H9 (cell line): ENCODE data around the gene ME3. TPM values are rescaled to one million over a fixed set of nuclear protein-coding genes. Genes with fewer than 3 reads are reported as not detected.

Experiments used
- DNase-seq: peaks from one replicate; pipeline ENCODE4 v3.0.0-alpha.2; 2017
- H2AFZ ChIP-seq: one replicate; pipeline ENCODE4 v1.6.1; 2013; ENCODE audit warnings: mild to moderate bottlenecking, low read length, control low read depth, moderate library complexity
- H2AK5ac ChIP-seq: 2 replicates; pipeline ENCODE4 v1.6.1; 2013; ENCODE audit warnings: low read length, control low read depth, mixed read lengths; ENCODE audit not compliant: insufficient read length
- H2BK120ac ChIP-seq: one replicate; pipeline ENCODE4 v1.6.1; 2013; ENCODE audit warnings: low read depth, mild to moderate bottlenecking, low read length, control low read depth, inconsistent platforms; ENCODE audit not compliant: poor library complexity, severe bottlenecking
- H2BK12ac ChIP-seq: 2 replicates; pipeline ENCODE4 v1.6.1; 2013; ENCODE audit warnings: low read length, control low read depth, mixed read lengths, low read depth; ENCODE audit not compliant: insufficient read length
- H2BK15ac ChIP-seq: 2 replicates; pipeline ENCODE4 v1.6.1; 2013; ENCODE audit warnings: low read depth, low read length, control low read depth
- H2BK20ac ChIP-seq: one replicate; pipeline ENCODE4 v1.6.1; 2013; ENCODE audit warnings: low read depth, mild to moderate bottlenecking, low read length, control low read depth, inconsistent platforms; ENCODE audit not compliant: poor library complexity, severe bottlenecking
- H2BK5ac ChIP-seq: 2 replicates; pipeline ENCODE4 v1.6.1; 2013; ENCODE audit warnings: low read length, control low read depth, mixed read lengths; ENCODE audit not compliant: insufficient read length
- H3K14ac ChIP-seq: 2 replicates; pipeline ENCODE4 v1.6.1; 2013; ENCODE audit warnings: low read length, control low read depth; ENCODE audit not compliant: insufficient read depth
- H3K18ac ChIP-seq: 2 replicates; pipeline ENCODE4 v1.6.1; 2013; ENCODE audit warnings: low read depth, mild to moderate bottlenecking, mixed read lengths, low read length, control low read depth; ENCODE audit not compliant: insufficient read length
- H3K23ac ChIP-seq: 2 replicates; pipeline ENCODE4 v1.6.1; 2013; ENCODE audit warnings: low read length, control low read depth, mixed read lengths, low read depth; ENCODE audit not compliant: insufficient read length
- H3K23me2 ChIP-seq: 2 replicates; pipeline ENCODE4 v1.6.1; 2013; ENCODE audit warnings: low read depth, mild to moderate bottlenecking, mixed read lengths, low read length, control low read depth; ENCODE audit not compliant: insufficient read length, poor library complexity, severe bottlenecking
- H3K27ac ChIP-seq: 2 replicates; pipeline ENCODE4 v1.5.1; 2013; ENCODE audit warnings: low read length, control low read depth, mixed read lengths, low read depth; ENCODE audit not compliant: insufficient read length
- H3K27me3 ChIP-seq: 2 replicates; pipeline ENCODE4 v1.6.1; 2013; ENCODE audit warnings: low read length, control low read depth, inconsistent platforms; ENCODE audit not compliant: insufficient read depth
- H3K4ac ChIP-seq: 2 replicates; pipeline ENCODE4 v1.6.1; 2013; ENCODE audit warnings: low read depth, mild to moderate bottlenecking, control low read depth, inconsistent platforms, low read length, moderate library complexity
- H3K4me1 ChIP-seq: 2 replicates; pipeline ENCODE4 v1.6.1; 2013; ENCODE audit warnings: low read length, control low read depth, inconsistent platforms; ENCODE audit not compliant: insufficient read depth
- H3K4me2 ChIP-seq: 2 replicates; pipeline ENCODE4 v1.6.1; 2013; ENCODE audit warnings: low read length, control low read depth, mixed read lengths; ENCODE audit not compliant: insufficient read length, insufficient read depth
- H3K56ac ChIP-seq: 2 replicates; pipeline ENCODE4 v1.6.1; 2013; ENCODE audit warnings: low read depth, mild to moderate bottlenecking, mixed read lengths, low read length, control low read depth; ENCODE audit not compliant: insufficient read length
- H3K79me1 ChIP-seq: 2 replicates; pipeline ENCODE4 v1.6.1; 2013; ENCODE audit warnings: low read depth, mild to moderate bottlenecking, moderate library complexity, low read length, control low read depth, inconsistent platforms; ENCODE audit not compliant: insufficient read depth, poor library complexity, severe bottlenecking
- H3K79me2 ChIP-seq: 2 replicates; pipeline ENCODE4 v1.6.1; 2013; ENCODE audit warnings: low read length, control low read depth, inconsistent platforms; ENCODE audit not compliant: insufficient read depth
- H3K9ac ChIP-seq: 2 replicates; pipeline ENCODE4 v1.6.1; 2013; ENCODE audit warnings: low read length, control low read depth, mixed read lengths; ENCODE audit not compliant: insufficient read length; ENCODE audit errors: extremely low read depth
- H3K9me3 ChIP-seq: one replicate; pipeline ENCODE4 v1.6.1; 2013; ENCODE audit warnings: low read depth, low read length, inconsistent platforms; ENCODE audit not compliant: control insufficient read depth
- H3T11ph ChIP-seq: one replicate; pipeline ENCODE4 v1.6.1; 2013; ENCODE audit warnings: mild to moderate bottlenecking, low read length, control low read depth, inconsistent platforms
- H4K20me1 ChIP-seq: one replicate; pipeline ENCODE4 v1.6.1; 2013; ENCODE audit not compliant: control insufficient read depth, insufficient read length, insufficient read depth
- H4K5ac ChIP-seq: 2 replicates; pipeline ENCODE4 v1.6.1; 2013; ENCODE audit warnings: low read depth, mild to moderate bottlenecking, mixed read lengths, low read length, control low read depth; ENCODE audit not compliant: insufficient read length
- H4K8ac ChIP-seq: replicated peaks from 2 replicates; pipeline ENCODE4 v1.6.1; 2013; ENCODE audit warnings: low read length, control low read depth, mixed read lengths, low read depth; ENCODE audit not compliant: insufficient read length
- H4K91ac ChIP-seq: 2 replicates; pipeline ENCODE4 v1.6.1; 2013; ENCODE audit warnings: low read depth, mild to moderate bottlenecking, moderate library complexity, mixed read lengths, low read length, control low read depth; ENCODE audit not compliant: insufficient read length
- H3K27ac Mint-ChIP-seq, 3 experiments: 2 replicates in 2 of 3; 3 replicates in 1 of 3; pipeline ENCODE4 v1.8.0; 2020 to 2021; ENCODE audit warnings: mixed read lengths in 3 of 3, mild to moderate bottlenecking in 1 of 3, moderate library complexity in 1 of 3
- H3K27me3 Mint-ChIP-seq: 2 replicates; pipeline ENCODE4 v1.8.0; 2021; ENCODE audit warnings: low read depth, mild to moderate bottlenecking, moderate library complexity, mixed read lengths
- H3K36me3 Mint-ChIP-seq, 3 experiments: 2 replicates in 2 of 3; 3 replicates in 1 of 3; pipeline ENCODE4 v1.8.0; 2020 to 2021; ENCODE audit warnings: low read depth in 3 of 3, mixed read lengths in 3 of 3; ENCODE audit not compliant: insufficient read depth in 1 of 3
- H3K4me1 Mint-ChIP-seq, 2 experiments: 2 replicates each; pipeline ENCODE4 v1.8.0; 2020; ENCODE audit warnings: mixed read lengths in 2 of 2
- H3K4me3 Mint-ChIP-seq, 2 experiments: 2 replicates in 1 of 2; 3 replicates in 1 of 2; pipeline ENCODE4 v1.8.0; 2020 to 2021; ENCODE audit warnings: mild to moderate bottlenecking in 2 of 2, mixed read lengths in 2 of 2, moderate library complexity in 1 of 2
- H3K9me3 Mint-ChIP-seq, 2 experiments: 2 replicates in 1 of 2; 3 replicates in 1 of 2; pipeline ENCODE4 v1.8.0; 2020; ENCODE audit warnings: mild to moderate bottlenecking in 2 of 2, mixed read lengths in 2 of 2, moderate library complexity in 1 of 2
- CTCF ChIP-seq: fragments of 200-600 bp; sonication (generic); conservative IDR thresholded peaks from 3 replicates; pipeline ENCODE4 v1.8.0; 2021; ENCODE audit warnings: antibody characterized with exemption, mild to moderate bottlenecking
- WGBS: extraction: QIAGEN DNeasy Blood & Tissue Kit; methylation state at CpG from one replicate; pipeline ENCODE4 v1.1.7; 2013; ENCODE audit warnings: missing lambda C conversion rate, low lambda C conversion rate, mixed read lengths; ENCODE audit not compliant: insufficient read length; ENCODE audit errors: extremely low coverage; 5-methylcytosine and 5-hydroxymethylcytosine counted together
- total RNA-seq: library from RNA; stranded (reverse); gene quantifications from 2 replicates; pipeline ENCODE4 v1.2.1, GENCODE V29; 2021

The ME3 gene
- total RNA-seq, 1 experiment from 2014 or later: 2.8 TPM

- H2BK12ac ChIP-seq: no peak overlapping the region
- no CpG with 5 or more reads among the region's 7 CpGs for WGBS
- H3K27me3 Mint-ChIP-seq: no peaks in the 10 kb centered on the region; the same call in 1 of the 2 replicates
- no peak overlapping the region for H4K8ac ChIP-seq
- no peak overlapping the region for H3K56ac ChIP-seq
- H3K14ac ChIP-seq: no peak overlapping the region
- H2AK5ac ChIP-seq: no peak overlapping the region
- H3K23ac ChIP-seq: no peak overlapping the region
- no peaks in the 10 kb centered on the region for H3K9me3 ChIP-seq
- no peaks in the 10 kb centered on the region; a peak in 1 of 7 replicates for H3K36me3 Mint-ChIP-seq
- DNase-seq: no peak
- H2BK5ac ChIP-seq: no peak overlapping the region
- peak overlapping the region in 1 of 3 experiments; percentile 35; a peak in 1 of 7 replicates for H3K27ac Mint-ChIP-seq
- H3K4ac ChIP-seq: no peak overlapping the region
- H4K5ac ChIP-seq: no peak overlapping the region
- H3K4me2 ChIP-seq: no peak overlapping the region
- H3K4me3 Mint-ChIP-seq: no peak overlapping the region
- no peaks in the 10 kb centered on the region; a peak in 1 of 5 replicates for H3K9me3 Mint-ChIP-seq
- H3K4me1 ChIP-seq: no peaks in the 10 kb centered on the region
- H2AFZ ChIP-seq: no peak overlapping the region
- no peak for TF ChIP-seq CTCF
- peaks cover 4 to 12% of the 10 kb centered on the region in 2 experiments; a peak in 3 of 4 replicates for H3K4me1 Mint-ChIP-seq
- no peak overlapping the region for H3T11ph ChIP-seq
- H2BK15ac ChIP-seq: no peak overlapping the region
- no peaks in the 10 kb centered on the region for H3K79me1 ChIP-seq
- H3K27ac ChIP-seq: no peak overlapping the region
- H3K27me3 ChIP-seq: no peaks in the 10 kb centered on the region
- no peak overlapping the region for H2BK20ac ChIP-seq
- H3K9ac ChIP-seq: no peak overlapping the region
- no peak overlapping the region for H3K18ac ChIP-seq
- no peak overlapping the region for H2BK120ac ChIP-seq
- no peak overlapping the region for H4K91ac ChIP-seq
- no peaks in the 10 kb centered on the region for H3K79me2 ChIP-seq
- no peaks in the 10 kb centered on the region for H4K20me1 ChIP-seq
- no peaks in the 10 kb centered on the region for H3K23me2 ChIP-seq
Measured at GRCh38 chr11:86629045-86629706, 43.2 kb downstream of the ME3 start.
